K562 (cell line): Measurements from ENCODE around the gene PRR20C. TPM values are rescaled to one million over a fixed set of nuclear protein-coding genes. Genes with fewer than 3 reads are reported as not detected.
"Not testable (repeated sequence)": the region's sequence is repeated elsewhere in the genome, so short reads cannot be mapped to it uniquely, and the experiment has no call there.

ENCODE experiments used
- ATAC-seq: fragments of 200-7000 bp; cut with Tn5 transposase; 3 replicates; pipeline ENCODE4 v1.9.1; 2020; ENCODE audit warnings: moderate library complexity
- BruUV-seq: library from RNA; stranded (reverse); fragments of 400-500 nt; replicated peaks from 2 replicates; lab custom pipeline; 2021; lab: Mats Ljungman, UMichigan
- CTCF ChIA-PET: fragments of 300-600 bp; formaldehyde crosslinking; extraction: SDS; loops from one replicate; lab custom pipeline; 2021; ENCODE audit warnings: low intra/inter-chr PET ratio; lab: Yijun Ruan, JAX
- POLR2A ChIA-PET: fragments of 300-600, 350-650 bp; sonication (Branson Sonifier 250); formaldehyde crosslinking; extraction: SDS; loops from one replicate; lab custom pipeline; 2021; ENCODE audit warnings: antibody characterized with exemption, inconsistent platforms; lab: Yijun Ruan, JAX
- DNase-seq, 4 experiments: peaks; one replicate each; pipeline versions ENCODE4 v3.0.0 to v3.0.0-alpha.2; 2011 to 2018; ENCODE audit warnings: low spot score in 3 of 4, mixed read lengths in 3 of 4; ENCODE audit errors: extremely low read depth in 1 of 4
- FAIRE-seq: peaks from 2 replicates; lab custom pipeline; 2011; peaks lifted over from hg19 to GRCh38; lab: Jason Lieb, UNC
- H2AFZ ChIP-seq: 2 replicates; pipeline ENCODE4 v1.6.0; 2011; ENCODE audit warnings: low read depth, low read length, control low read depth, inconsistent platforms
- H3K27ac ChIP-seq: fragments of 200-600 bp; 3 replicates; pipeline ENCODE4 v1.8.0; 2011; ENCODE audit warnings: low read depth, mild to moderate bottlenecking, control low read depth, inconsistent platforms, low read length, moderate library complexity, mixed read lengths; ENCODE audit errors: extremely low read depth
- H3K27me3 ChIP-seq, 2 experiments: fragments of 300-600 bp in 1 of 2; 2 replicates in 1 of 2; 3 replicates in 1 of 2; pipeline versions ENCODE4 v1.6.0 to v1.8.0; 2011; ENCODE audit warnings: inconsistent platforms in 2 of 2, low read length in 2 of 2, mild to moderate bottlenecking in 1 of 2, mixed read lengths in 1 of 2, moderate library complexity in 1 of 2; ENCODE audit not compliant: control insufficient read depth in 2 of 2, insufficient read depth in 2 of 2
- H3K36me3 ChIP-seq: fragments of 300-600 bp; 3 replicates; pipeline ENCODE4 v1.8.0; 2011; ENCODE audit warnings: mild to moderate bottlenecking, low read length, inconsistent platforms; ENCODE audit not compliant: control insufficient read depth, insufficient read depth
- H3K4me1 ChIP-seq, 2 experiments: fragments of 200-600 bp in 1 of 2; replicated peaks in 1 of 2; 2 replicates in 1 of 2; 3 replicates in 1 of 2; pipeline versions ENCODE4 v1.5.1 to v1.8.0; 2011; ENCODE audit warnings: inconsistent platforms in 2 of 2, low read length in 2 of 2, mild to moderate bottlenecking in 1 of 2, mixed read lengths in 1 of 2, moderate library complexity in 1 of 2; ENCODE audit not compliant: control insufficient read depth in 2 of 2, insufficient read depth in 2 of 2
- H3K4me2 ChIP-seq: 2 replicates; pipeline ENCODE4 v1.6.1; 2011; ENCODE audit warnings: low read length, control low read depth, inconsistent platforms, mixed read lengths; ENCODE audit not compliant: insufficient read depth
- H3K4me3 ChIP-seq: fragments of 200-600 bp; sonication (generic), shearing (Covaris generic); 2 replicates; pipeline ENCODE4 v1.5.1; 2016; ENCODE audit warnings: control low read depth, inconsistent platforms
- H3K79me2 ChIP-seq: fragments of 200-600 bp; 3 replicates; pipeline ENCODE4 v1.8.0; 2011; ENCODE audit warnings: low read length, inconsistent platforms; ENCODE audit not compliant: control insufficient read depth, insufficient read depth
- H3K9ac ChIP-seq, 2 experiments: 2 replicates each; pipeline versions ENCODE4 v1.6.0 to v1.6.1; 2011; ENCODE audit warnings: low read depth in 2 of 2, low read length in 2 of 2, control low read depth in 1 of 2, inconsistent platforms in 1 of 2, mild to moderate bottlenecking in 1 of 2, mixed read lengths in 1 of 2; ENCODE audit not compliant: insufficient read depth in 1 of 2
- H3K9me1 ChIP-seq: one replicate; pipeline ENCODE4 v1.6.0; 2011; ENCODE audit warnings: inconsistent platforms, mild to moderate bottlenecking, low read length, moderate library complexity; ENCODE audit not compliant: control insufficient read depth, insufficient read depth
- H3K9me3 ChIP-seq: replicated peaks from 2 replicates; pipeline ENCODE4 v1.5.1; 2011; ENCODE audit warnings: low read depth, low read length, inconsistent platforms; ENCODE audit not compliant: control insufficient read depth, insufficient read depth
- H4K20me1 ChIP-seq: replicated peaks from 2 replicates; pipeline ENCODE4 v1.6.1; 2011; ENCODE audit warnings: low read length, inconsistent platforms, mixed read lengths; ENCODE audit not compliant: control insufficient read depth, insufficient read depth
- AFF1 ChIP-seq, 2 experiments: fragments of 450-650 bp; IDR thresholded peaks; 2 replicates each; pipeline ENCODE4 v1.6.1; 2018; ENCODE audit warnings: mild to moderate bottlenecking in 2 of 2, low read depth in 1 of 2; ENCODE audit not compliant: partially characterized antibody in 2 of 2
- ARNT ChIP-seq, 2 experiments: fragments of 450-650 bp; IDR thresholded peaks; 2 replicates each; pipeline ENCODE4 v1.6.1; 2016; ENCODE audit warnings: mild to moderate bottlenecking in 1 of 2
- CHCHD3 ChIP-seq: fragments of 250-450 bp; sonication (Bioruptor Pico); IDR thresholded peaks from 2 replicates; pipeline ENCODE4 v2.1.2; 2022; ENCODE audit warnings: mild to moderate bottlenecking
- HDAC1 ChIP-seq, 2 experiments: fragments of 450-650 bp; IDR thresholded peaks; 2 replicates each; pipeline ENCODE4 v1.6.1; 2016 to 2017; ENCODE audit warnings: inconsistent platforms in 1 of 2, mild to moderate bottlenecking in 1 of 2, moderate library complexity in 1 of 2
- KAT8 ChIP-seq: fragments of 450-650 bp; IDR thresholded peaks from 2 replicates; pipeline ENCODE4 v1.6.1; 2016; ENCODE audit warnings: low read depth, mild to moderate bottlenecking
- MNT ChIP-seq, 2 experiments: fragments of 450-650 bp; conservative IDR thresholded peaks; 2 replicates each; pipeline ENCODE4 v1.6.1; 2017; ENCODE audit warnings: mild to moderate bottlenecking in 2 of 2, moderate library complexity in 2 of 2
- MTF1 ChIP-seq: fragments of 250-450 bp; sonication (Bioruptor Pico); IDR thresholded peaks from 2 replicates; pipeline ENCODE4 v1.9.0; 2021; ENCODE audit warnings: moderate library complexity, mild to moderate bottlenecking, inconsistent platforms, borderline replicate concordance
- NR2C2 ChIP-seq, 2 experiments: fragments of 200-800 bp in 1 of 2; sonication (Bioruptor generic) in 1 of 2; sonication (generic) in 1 of 2; formaldehyde crosslinking in 1 of 2; IDR thresholded peaks; 2 replicates each; pipeline versions ENCODE4 v1.6.1 to v1.8.0; 2016 to 2022; ENCODE audit warnings: mild to moderate bottlenecking in 1 of 2, missing compliant biosample characterization in 1 of 2, missing genetic modification characterization in 1 of 2, missing genetic modification reagents in 1 of 2
- SNIP1 ChIP-seq: fragments of 450-650 bp; IDR thresholded peaks from 2 replicates; pipeline ENCODE4 v1.7.1; 2017; ENCODE audit warnings: low read depth, mild to moderate bottlenecking
- TAF7 ChIP-seq: fragments of 450-650 bp; IDR thresholded peaks from 2 replicates; pipeline ENCODE4 v1.6.1; 2016; ENCODE audit warnings: missing genetic modification characterization, missing compliant biosample characterization
- ZNF124 ChIP-seq: sonication (generic); formaldehyde crosslinking; IDR thresholded peaks from 2 replicates; pipeline ENCODE4 v1.8.1; 2022; ENCODE audit warnings: missing genetic modification reagents
- WGBS: fragments of 100-300 bp; shearing (Covaris generic); methylation state at CpG from one replicate; pipeline ENCODE4 v1.1.6; 2016; ENCODE audit warnings: low coverage, mixed read lengths; ENCODE audit not compliant: insufficient coverage; ENCODE audit errors: missing lambda C conversion rate; 5-methylcytosine and 5-hydroxymethylcytosine counted together
- in situ Hi-C: fragments of 300-500 bp; cut with MboI; formaldehyde crosslinking; loops from 4 replicates; pipeline ENCODE4 v1.15.0; 2018; ENCODE audit warnings: inconsistent platforms, mixed read lengths
- intact Hi-C: fragments of 100-400 bp; cut with micrococcal nuclease; formaldehyde crosslinking; loops from 2 replicates; pipeline ENCODE4 v1.14.2; 2022
- polyA plus RNA-seq, 8 experiments: library from polyadenylated mRNA; depleted of rRNA in 4 of 8; stranded (reverse) in 5 of 8; unstranded in 3 of 8; fragments of >200 nt; fragmentation: Nextera tagmentation in 2 of 8; fragmentation: Illumina TruSeq in 1 of 8; extraction: Ambion mirVana in 2 of 8; extraction: Trizol in 1 of 8; gene quantifications; 2 replicates each; pipeline versions ENCODE4 v1.2.1 to v1.2.3, GENCODE V29; 2011 to 2014; ENCODE audit warnings: inconsistent platforms in 1 of 8, missing spikeins in 1 of 8
- total RNA-seq, 7 experiments: library from RNA; depleted of rRNA in 6 of 7; stranded (reverse); fragments of >200 nt in 6 of 7; fragmentation: Illumina TruSeq in 2 of 7; extraction: Trizol in 2 of 7; gene quantifications; 2 replicates each; pipeline versions ENCODE4 v1.2.1 to v1.2.3, GENCODE V29; 2011 to 2021; ENCODE audit warnings: low replicate concordance in 1 of 7

Gene PRR20C
- total and polyA plus RNA-seq, 9 of the 15 experiments (the other 6 are each of a cell fraction or from before 2014, with no cell fraction given), result not detected

- not testable (repeated sequence) for H3K27ac ChIP-seq, H3K9ac ChIP-seq
- WGBS, result no CpG with 5 or more reads among the region's 22 CpGs
These were observed 13.0 kb downstream of the PRR20C start, which contains the start of gene PRR20E for GRCh38 chr13:57166897-57167296. PRR20E (plus strand) TSS chr13:57167197; CDS start chr13:57167584, 387 bp downstream.

GRCh38 chr13:57191667-57192066, 37.8 kb downstream of the PRR20C start:
- intact Hi-C loops (no loop called here), in situ Hi-C loops (no loop called here)
- no peaks in the 10 kb centered on the region for H3K4me1 ChIP-seq
- no peaks in the 10 kb centered on the region for H3K9me3 ChIP-seq
- POLR2A ChIA-PET, result no interaction called here
- WGBS, result 0% methylated on average over 1 of the region's 1 CpG
- CTCF ChIA-PET, result no interaction called here
- no peak for DNase-seq
- no peaks in the 10 kb centered on the region for H4K20me1 ChIP-seq
- no peak for ATAC-seq
- BruUV-seq, result no TSS peak
- no peak for FAIRE-seq
- H3K4me2 ChIP-seq, result no peak overlapping the region
- no peak overlapping the region for H2AFZ ChIP-seq
- H3K36me3 ChIP-seq, result no peaks in the 10 kb centered on the region
- no peaks in the 10 kb centered on the region for H3K79me2 ChIP-seq
- no peak overlapping the region for H3K27ac ChIP-seq
- TF ChIP-seq MNT (conservative IDR thresholded peaks at IDR 0.05), result no peak
- no peak for TF ChIP-seq KAT8
- TF ChIP-seq AFF1 (IDR thresholded peaks at IDR 0.05; ENCODE audit: low read depth in 1 of 2, partially characterized antibody in 2 of 2), result no peak
- no peak for TF ChIP-seq NR2C2 (CRISPR knock-in tag; IDR thresholded peaks at IDR 0.05)
- TF ChIP-seq NR2C2 (tag; IDR thresholded peaks at IDR 0.05), result no peak
- no peak for TF ChIP-seq TAF7 (tag)
- no peak for TF ChIP-seq MTF1
- TF ChIP-seq ZNF124 (CRISPR knock-in tag), result no peak
- TF ChIP-seq ARNT (IDR thresholded peaks at IDR 0.05), result no peak
- TF ChIP-seq CHCHD3 (CRISPR knock-in tag), result no peak
- no peak for TF ChIP-seq HDAC1 (IDR thresholded peaks at IDR 0.05)
- no peak for TF ChIP-seq SNIP1
- no peak overlapping the region for H3K9ac ChIP-seq
- H3K27me3 ChIP-seq, result no peaks in the 10 kb centered on the region
- no peaks in the 10 kb centered on the region for H3K9me1 ChIP-seq
- no peak overlapping the region for H3K4me3 ChIP-seq

More at GRCh38 chr13:57166897-57167296, 13.0 kb downstream of the PRR20C start, which contains the start of gene PRR20E:
- H3K27me3 ChIP-seq, H3K79me2 ChIP-seq, CTCF ChIA-PET, FAIRE-seq, ATAC-seq, intact Hi-C loops, H3K36me3 ChIP-seq, H3K9me1 ChIP-seq, H3K4me1 ChIP-seq, POLR2A ChIA-PET, H3K9me3 ChIP-seq, in situ Hi-C loops, H3K4me3 ChIP-seq, BruUV-seq, H4K20me1 ChIP-seq, DNase-seq, H2AFZ ChIP-seq, H3K4me2 ChIP-seq: not testable (repeated sequence)
